Chondrocyte (in vitro differentiated cells): ENCODE results near the gene SLC27A5. TPM values are rescaled to one million over a fixed set of nuclear protein-coding genes. Genes with fewer than 3 reads are reported as not detected.
A peak's percentile ranks its signal among the peaks of the same experiment; 100 is the strongest.

ENCODE experiments used
- DNase-seq: peaks from one replicate; pipeline ENCODE4 v3.0.0; 2021; ENCODE audit warnings: mixed read lengths, low spot score
- H3K27ac Mint-ChIP-seq: one replicate; pipeline ENCODE4 v1.8.0; 2021; ENCODE audit warnings: mild to moderate bottlenecking, moderate library complexity, mixed read lengths; ENCODE audit not compliant: unreplicated experiment
- H3K27me3 Mint-ChIP-seq: 2 replicates; pipeline ENCODE4 v1.8.0; 2021; ENCODE audit warnings: low read depth, mixed read lengths
- H3K36me3 Mint-ChIP-seq: 2 replicates; pipeline ENCODE4 v1.8.0; 2021; ENCODE audit warnings: low read depth, mixed read lengths
- H3K4me1 Mint-ChIP-seq: 2 replicates; pipeline ENCODE4 v1.8.0; 2021; ENCODE audit warnings: low read depth, mild to moderate bottlenecking, mixed read lengths
- H3K4me3 Mint-ChIP-seq: one replicate; pipeline ENCODE4 v1.8.0; 2021; ENCODE audit warnings: mild to moderate bottlenecking, moderate library complexity, mixed read lengths; ENCODE audit not compliant: unreplicated experiment
- H3K9me3 Mint-ChIP-seq: 2 replicates; pipeline ENCODE4 v1.8.0; 2021; ENCODE audit warnings: low read depth, mixed read lengths
- total RNA-seq: library from RNA; stranded (reverse); gene quantifications from 3 replicates; pipeline ENCODE4 v1.2.1, GENCODE V29; 2021
- TF ChIP-seq, protein P1 (sequence below): fragments of 200-600 bp; sonication (generic); IDR thresholded peaks from 2 replicates; pipeline ENCODE4 v1.5.0; 2021; ENCODE audit warnings: antibody characterized with exemption, mild to moderate bottlenecking, moderate library complexity

Gene SLC27A5
- total RNA-seq, 1 donor from 2014 or later: 4.7 TPM

DNA sequence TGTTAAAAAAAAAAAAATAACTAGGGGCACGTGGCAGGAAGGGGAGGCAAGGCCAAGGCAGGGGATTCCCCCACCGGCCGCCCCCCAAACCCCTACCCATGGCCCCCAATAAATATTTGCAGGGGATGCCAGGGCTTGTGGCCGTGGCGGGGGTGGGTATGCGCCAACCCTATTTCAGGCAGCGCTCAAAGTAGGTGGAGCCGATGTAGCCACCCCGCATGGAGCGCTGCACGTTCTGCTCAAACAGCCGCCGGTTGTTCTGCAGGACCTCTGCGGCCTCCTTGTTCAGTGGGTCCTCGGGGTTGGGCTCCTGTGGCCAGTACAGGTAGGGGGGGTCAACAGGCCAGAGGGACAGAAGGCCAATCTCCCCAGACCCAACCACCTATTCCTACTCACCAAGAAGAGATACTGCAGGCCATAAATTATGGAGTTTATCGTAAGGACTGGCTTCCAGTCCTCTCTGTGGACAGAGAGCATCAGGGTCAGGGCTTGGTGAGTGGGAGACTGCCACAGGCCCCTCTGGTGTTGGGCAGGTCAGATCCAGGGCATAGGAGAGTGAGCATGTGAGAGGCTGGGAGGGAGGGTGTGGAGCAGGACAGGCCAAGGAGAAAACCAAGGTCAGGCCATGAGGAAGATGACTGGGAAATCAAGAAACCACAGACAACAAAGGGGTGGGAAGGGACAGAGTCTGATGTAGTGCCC, 44.3 kb upstream of the SLC27A5 start:
- peak overlapping the region; percentile 96 for H3K4me3 Mint-ChIP-seq
- DNase-seq: no peak
- TF ChIP-seq, protein P1, sequence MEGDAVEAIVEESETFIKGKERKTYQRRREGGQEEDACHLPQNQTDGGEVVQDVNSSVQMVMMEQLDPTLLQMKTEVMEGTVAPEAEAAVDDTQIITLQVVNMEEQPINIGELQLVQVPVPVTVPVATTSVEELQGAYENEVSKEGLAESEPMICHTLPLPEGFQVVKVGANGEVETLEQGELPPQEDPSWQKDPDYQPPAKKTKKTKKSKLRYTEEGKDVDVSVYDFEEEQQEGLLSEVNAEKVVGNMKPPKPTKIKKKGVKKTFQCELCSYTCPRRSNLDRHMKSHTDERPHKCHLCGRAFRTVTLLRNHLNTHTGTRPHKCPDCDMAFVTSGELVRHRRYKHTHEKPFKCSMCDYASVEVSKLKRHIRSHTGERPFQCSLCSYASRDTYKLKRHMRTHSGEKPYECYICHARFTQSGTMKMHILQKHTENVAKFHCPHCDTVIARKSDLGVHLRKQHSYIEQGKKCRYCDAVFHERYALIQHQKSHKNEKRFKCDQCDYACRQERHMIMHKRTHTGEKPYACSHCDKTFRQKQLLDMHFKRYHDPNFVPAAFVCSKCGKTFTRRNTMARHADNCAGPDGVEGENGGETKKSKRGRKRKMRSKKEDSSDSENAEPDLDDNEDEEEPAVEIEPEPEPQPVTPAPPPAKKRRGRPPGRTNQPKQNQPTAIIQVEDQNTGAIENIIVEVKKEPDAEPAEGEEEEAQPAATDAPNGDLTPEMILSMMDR: no peak
- H3K27me3 Mint-ChIP-seq: no peaks in the 10 kb centered on the region
- no peaks in the 10 kb centered on the region for H3K9me3 Mint-ChIP-seq
- H3K4me1 Mint-ChIP-seq: peaks cover 53% of the 10 kb centered on the region
- H3K27ac Mint-ChIP-seq: peak overlapping the region; percentile 93
- peaks cover 25% of the 10 kb centered on the region for H3K36me3 Mint-ChIP-seq

DNA sequence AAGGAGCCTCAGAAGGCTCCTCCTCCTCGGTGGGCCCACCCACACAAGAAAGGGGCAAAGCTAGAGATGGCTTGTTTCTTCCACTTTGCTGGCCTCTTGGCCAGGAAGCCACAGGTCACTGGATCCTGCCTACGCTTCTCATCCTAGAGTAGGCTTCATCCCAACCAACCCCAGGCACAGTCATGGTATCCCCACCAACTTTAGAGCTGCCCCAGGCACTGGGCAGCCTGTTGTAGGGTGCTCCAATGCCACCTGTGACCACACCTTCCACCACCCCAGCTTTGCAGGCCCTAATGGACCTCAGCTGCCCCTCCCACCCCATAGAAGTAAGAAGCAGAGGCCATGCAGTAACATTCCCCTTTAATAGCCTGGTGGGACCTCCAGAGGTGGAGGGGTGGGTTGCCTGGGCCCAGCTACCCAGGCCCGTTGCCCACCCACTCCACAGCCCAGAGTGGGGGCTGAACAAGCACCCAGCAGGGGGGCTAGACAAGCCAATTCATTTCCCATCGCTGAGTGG, 43.6 kb upstream of the SLC27A5 start:
- DNase-seq: no peak
- H3K27me3 Mint-ChIP-seq: no peaks in the 10 kb centered on the region
- H3K4me1 Mint-ChIP-seq: peaks cover 51% of the 10 kb centered on the region
- H3K36me3 Mint-ChIP-seq: peaks cover 27% of the 10 kb centered on the region
- TF ChIP-seq, protein P1: no peak
- H3K27ac Mint-ChIP-seq: peak overlapping the region; percentile 98
- peak overlapping the region; percentile 92 for H3K4me3 Mint-ChIP-seq
- H3K9me3 Mint-ChIP-seq: no peaks in the 10 kb centered on the region

DNA sequence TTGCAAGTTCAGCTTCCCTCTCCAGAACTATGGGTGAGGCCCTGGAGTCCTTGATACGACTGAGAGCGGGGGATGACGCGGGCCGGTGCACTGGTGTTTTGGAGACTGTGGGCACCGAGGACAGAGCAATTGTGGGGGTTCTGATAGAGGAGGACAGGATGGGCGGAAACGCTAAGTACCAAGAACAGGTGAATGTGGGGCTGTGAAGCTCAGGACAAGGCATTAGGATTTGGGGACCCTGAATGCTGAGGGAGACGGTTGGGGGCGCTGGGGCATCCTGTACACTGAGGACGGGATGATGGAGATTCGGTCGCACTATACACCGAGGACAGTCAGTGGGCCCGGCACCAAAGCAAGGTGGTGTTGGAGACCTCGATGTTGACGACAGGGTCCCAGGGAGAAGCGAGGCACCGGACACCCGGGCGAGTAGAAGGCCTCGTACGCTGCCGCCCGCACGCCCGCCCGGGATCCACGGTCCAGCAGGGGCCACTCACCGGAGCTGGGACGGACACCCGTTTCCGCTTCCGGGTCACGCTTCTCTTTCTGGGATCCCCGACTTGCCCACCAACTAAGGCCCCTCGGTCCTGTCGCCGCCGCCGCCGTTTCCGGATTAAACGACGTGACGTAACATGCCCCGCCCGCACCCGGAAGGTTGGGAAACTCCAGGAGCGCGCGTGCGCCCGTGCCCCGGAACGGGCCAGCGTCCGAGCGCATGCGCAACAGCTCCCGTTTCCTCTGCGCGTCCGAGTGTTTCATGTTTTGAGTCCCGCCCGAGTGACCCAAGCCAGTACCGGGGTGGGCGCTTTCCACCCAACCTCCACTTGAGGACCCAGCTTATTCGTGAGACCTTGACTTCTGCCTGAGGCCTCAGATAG, 42.9 kb upstream of the SLC27A5 start, which contains the start of gene CHMP2A:
Gene CHMP2A (minus strand): TSS at position 612 of the 875 bp plus-strand sequence. CDS start 893 bp downstream, outside the sequence.
- Mint-ChIP-seq H3K27me3 (no peaks in the 10 kb centered on the region), H3K27ac (peak within 1 kb of the TSS; percentile 98), H3K4me3 (peak within 1 kb of the TSS; percentile 92), H3K4me1 (peaks cover 48% of the 10 kb centered on the region), H3K36me3 (peaks cover 30% of the 10 kb centered on the region), H3K9me3 (no peaks in the 10 kb centered on the region)
- DNase-seq: peak; percentile 99
- TF ChIP-seq, protein P1: peak; percentile 28

DNA sequence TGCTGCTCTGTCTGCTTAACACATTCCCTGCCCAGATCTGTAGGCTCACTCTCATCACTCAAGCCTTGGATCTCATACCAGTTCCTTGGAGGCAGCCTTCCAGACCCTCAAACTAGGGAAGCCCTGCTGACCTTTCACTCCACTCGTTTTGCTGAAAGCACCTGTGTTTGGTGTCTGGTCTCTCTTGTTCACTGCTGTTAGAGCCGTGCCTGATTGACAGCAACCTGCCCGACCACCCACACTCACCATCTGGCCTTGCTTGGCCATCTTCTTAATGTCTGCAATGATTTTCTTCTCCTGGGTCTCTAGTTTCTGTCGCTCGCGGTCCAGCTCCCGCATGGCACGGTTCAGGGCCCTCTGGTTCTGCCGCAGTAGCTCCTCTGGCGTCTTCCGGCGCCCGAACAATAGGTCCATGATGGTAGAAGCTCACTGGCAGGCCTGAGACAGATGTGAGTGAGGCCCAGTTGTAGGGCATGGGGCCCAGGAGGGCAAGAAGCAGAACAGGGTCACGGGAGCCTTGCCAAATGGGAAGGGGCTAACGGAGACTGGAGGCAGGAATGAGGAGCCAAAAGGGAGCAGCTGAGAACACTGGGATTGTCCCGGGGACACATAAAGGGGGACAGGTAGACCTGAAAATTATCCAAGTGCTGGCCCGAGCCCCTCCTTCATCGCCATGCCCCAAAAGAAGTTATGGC, 42.2 kb upstream of the SLC27A5 start:
- DNase-seq: no peak
- Mint-ChIP-seq H3K36me3 (peaks cover 34% of the 10 kb centered on the region), H3K27me3 (no peaks in the 10 kb centered on the region), H3K4me1 (peaks cover 45% of the 10 kb centered on the region), H3K27ac (peak overlapping the region; percentile 98), H3K9me3 (no peaks in the 10 kb centered on the region), H3K4me3 (peak overlapping the region; percentile 92)
- TF ChIP-seq, protein P1: no peak

DNA sequence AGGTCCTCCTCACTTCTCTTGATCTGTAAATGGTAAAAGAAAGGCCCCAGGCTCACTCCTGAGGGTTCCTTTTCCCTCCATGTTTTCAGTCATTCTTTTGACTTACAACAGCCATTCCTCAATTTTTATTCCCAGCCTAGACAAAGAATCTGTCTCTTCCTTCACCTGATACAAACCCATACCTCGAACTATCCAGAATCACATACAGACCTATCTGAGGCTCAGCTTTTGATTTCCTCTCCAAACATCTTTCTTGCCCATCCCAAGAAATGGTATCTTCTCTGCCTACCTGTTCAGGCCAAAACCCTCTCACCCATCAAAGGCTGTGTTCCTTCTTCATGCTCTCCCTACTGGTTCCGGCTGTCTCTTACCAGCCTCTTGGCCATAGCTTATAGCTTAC, 40.9 kb upstream of the SLC27A5 start:
- Mint-ChIP-seq H3K36me3 (peaks cover 39% of the 10 kb centered on the region), H3K27me3 (no peaks in the 10 kb centered on the region), H3K4me1 (peaks cover 40% of the 10 kb centered on the region), H3K9me3 (no peaks in the 10 kb centered on the region), H3K27ac (peak overlapping the region; percentile 29), H3K4me3 (no peak overlapping the region)
- TF ChIP-seq, protein P1: no peak
- DNase-seq: no peak
